Stimulated activated CD4-positive, alpha-beta T cell treated with anti-CD3 and anti-CD28 coated beads, Interleukin-12 subunit alpha, Interleukin-12 subunit beta, amount 100 ng/mL, for 24 hours (primary cell): ENCODE results near the gene IL18R1.

Source experiments
- DNase-seq, 2 experiments: peaks; one replicate each; pipeline ENCODE4 v3.0.0-alpha.2; 2020; ENCODE audit warnings: low read depth in 2 of 2

The IL18R1 gene

GRCh38 chr2:102344397-102344796, 11.2 kb upstream of the IL18R1 start:
- DNase-seq, result no peak

GRCh38 chr2:102345329-102345920, 10.2 kb upstream of the IL18R1 start:
- DNase-seq, result no peak

- DNase-seq, result no peak
These were observed 9.0 kb upstream of the IL18R1 start for GRCh38 chr2:102346381-102347130.

- DNase-seq, result no peak
These were observed 5.3 kb upstream of the IL18R1 start for GRCh38 chr2:102350137-102350793.

- DNase-seq, result no peak
These were observed 751 bp downstream of the IL18R1 start for GRCh38 chr2:102356381-102356712.

GRCh38 chr2:102356741-102357140, 1.1 kb downstream of the IL18R1 start:
- DNase-seq, result no peak

- DNase-seq, result no peak
These were observed 2.3 kb downstream of the IL18R1 start for GRCh38 chr2:102357937-102358336.

GRCh38 chr2:102358496-102358895, 2.9 kb downstream of the IL18R1 start:
- DNase-seq, result no peak

GRCh38 chr2:102359527-102359926, 3.9 kb downstream of the IL18R1 start:
- DNase-seq, result no peak

GRCh38 chr2:102361632-102362241, 6.1 kb downstream of the IL18R1 start:
- DNase-seq, result no peak

- DNase-seq, result no peak
These were observed 10.2 kb downstream of the IL18R1 start for GRCh38 chr2:102365763-102366162.

GRCh38 chr2:102366406-102367112, 11.0 kb downstream of the IL18R1 start:
- DNase-seq, result no peak

GRCh38 chr2:102367331-102367971, 11.9 kb downstream of the IL18R1 start:
- no peak for DNase-seq

GRCh38 chr2:102368461-102369109, 13.0 kb downstream of the IL18R1 start:
- no peak for DNase-seq

- DNase-seq, result no peak
These were observed 14.3 kb downstream of the IL18R1 start for GRCh38 chr2:102369866-102370265.

GRCh38 chr2:102376052-102376591, 20.5 kb downstream of the IL18R1 start:
- DNase-seq, result no peak

GRCh38 chr2:102383722-102384121, 28.1 kb downstream of the IL18R1 start:
- DNase-seq, result no peak

- no peak for DNase-seq
These were observed 29.9 kb downstream of the IL18R1 start for GRCh38 chr2:102385522-102385921.

- DNase-seq, result no peak
These were observed 30.4 kb downstream of the IL18R1 start for GRCh38 chr2:102386004-102386403.

GRCh38 chr2:102386867-102387541, 31.4 kb downstream of the IL18R1 start:
- no peak for DNase-seq
